Calu3 (cell line): ENCODE data around the gene SMARCC1. TPM values are rescaled to one million over a fixed set of nuclear protein-coding genes. Genes with fewer than 3 reads are reported as not detected.

Experiments
- BruUV-seq: library from RNA; stranded (reverse); fragments of 400-500 nt; replicated peaks from 2 replicates; lab custom pipeline; 2021; lab: Mats Ljungman, UMichigan
- CTCF ChIA-PET: fragments of 300-600 bp; sonication (Branson Sonifier 250); formaldehyde crosslinking; loops from one replicate; lab custom pipeline; 2022; ENCODE audit warnings: antibody characterized with exemption; lab: Charles Lee
- DNase-seq: peaks from one replicate; pipeline ENCODE4 v3.0.0; 2022
- H3K27ac Mint-ChIP-seq: one replicate; pipeline ENCODE4 v1.8.0; 2022; ENCODE audit warnings: mixed read lengths; ENCODE audit not compliant: unreplicated experiment
- H3K27me3 Mint-ChIP-seq: one replicate; pipeline ENCODE4 v1.8.0; 2022; ENCODE audit warnings: mixed read lengths; ENCODE audit not compliant: unreplicated experiment
- H3K36me3 Mint-ChIP-seq: one replicate; pipeline ENCODE4 v1.8.0; 2022; ENCODE audit warnings: mild to moderate bottlenecking, moderate library complexity, mixed read lengths; ENCODE audit not compliant: insufficient read depth, unreplicated experiment
- H3K4me1 Mint-ChIP-seq: one replicate; pipeline ENCODE4 v1.8.0; 2022; ENCODE audit warnings: mild to moderate bottlenecking, low read depth, mixed read lengths; ENCODE audit not compliant: unreplicated experiment
- H3K4me3 Mint-ChIP-seq: one replicate; pipeline ENCODE4 v1.8.0; 2022; ENCODE audit warnings: mild to moderate bottlenecking, low read depth, moderate library complexity, mixed read lengths; ENCODE audit not compliant: unreplicated experiment
- H3K9me3 Mint-ChIP-seq: one replicate; pipeline ENCODE4 v1.8.0; 2022; ENCODE audit warnings: low read depth, mixed read lengths; ENCODE audit not compliant: unreplicated experiment
- intact Hi-C: fragments of 100-400 bp; cut with micrococcal nuclease; formaldehyde crosslinking; loops from one replicate; pipeline ENCODE4 v1.10.0; 2022; ENCODE audit not compliant: unreplicated experiment
- total RNA-seq: library from RNA; stranded (reverse); gene quantifications from 2 replicates; pipeline ENCODE4 v1.2.3, GENCODE V29; 2022
- TF ChIP-seq, protein P1 (sequence below): fragments of 200-600 bp; IDR thresholded peaks from one replicate; pipeline ENCODE4 v1.8.0; 2022; ENCODE audit warnings: antibody characterized with exemption; ENCODE audit not compliant: unreplicated experiment

SMARCC1 gene
- total RNA-seq, 1 experiment from 2014 or later, result 122 TPM

DNA sequence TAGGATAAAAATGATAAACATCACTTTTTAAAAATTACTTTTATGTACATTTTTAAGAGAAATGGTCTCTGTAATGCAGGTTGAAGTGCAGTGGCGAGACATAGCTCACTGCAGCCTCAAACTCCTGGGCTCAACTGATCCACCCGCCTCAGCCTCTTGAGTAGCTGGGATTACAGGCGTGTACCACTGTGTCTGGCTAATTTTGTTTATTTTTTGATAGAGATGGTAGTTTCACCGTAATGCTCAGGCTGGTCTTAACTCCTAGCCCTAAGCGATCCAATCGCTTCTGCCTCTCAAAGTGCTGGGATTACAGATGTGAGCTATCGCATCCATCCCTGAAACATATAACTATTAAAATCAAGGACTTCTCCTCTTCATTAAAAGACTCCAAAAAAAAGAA lies 140.0 kb downstream of the SMARCC1 start:
- Mint-ChIP-seq H3K27me3 (no peaks in the 10 kb centered on the region), H3K4me3 (no peak overlapping the region), H3K4me1 (no peaks in the 10 kb centered on the region), H3K9me3 (no peaks in the 10 kb centered on the region), H3K36me3 (peaks cover 19% of the 10 kb centered on the region), H3K27ac (no peak overlapping the region)
- intact Hi-C loops, result no loop called here
- TF ChIP-seq, protein P1, sequence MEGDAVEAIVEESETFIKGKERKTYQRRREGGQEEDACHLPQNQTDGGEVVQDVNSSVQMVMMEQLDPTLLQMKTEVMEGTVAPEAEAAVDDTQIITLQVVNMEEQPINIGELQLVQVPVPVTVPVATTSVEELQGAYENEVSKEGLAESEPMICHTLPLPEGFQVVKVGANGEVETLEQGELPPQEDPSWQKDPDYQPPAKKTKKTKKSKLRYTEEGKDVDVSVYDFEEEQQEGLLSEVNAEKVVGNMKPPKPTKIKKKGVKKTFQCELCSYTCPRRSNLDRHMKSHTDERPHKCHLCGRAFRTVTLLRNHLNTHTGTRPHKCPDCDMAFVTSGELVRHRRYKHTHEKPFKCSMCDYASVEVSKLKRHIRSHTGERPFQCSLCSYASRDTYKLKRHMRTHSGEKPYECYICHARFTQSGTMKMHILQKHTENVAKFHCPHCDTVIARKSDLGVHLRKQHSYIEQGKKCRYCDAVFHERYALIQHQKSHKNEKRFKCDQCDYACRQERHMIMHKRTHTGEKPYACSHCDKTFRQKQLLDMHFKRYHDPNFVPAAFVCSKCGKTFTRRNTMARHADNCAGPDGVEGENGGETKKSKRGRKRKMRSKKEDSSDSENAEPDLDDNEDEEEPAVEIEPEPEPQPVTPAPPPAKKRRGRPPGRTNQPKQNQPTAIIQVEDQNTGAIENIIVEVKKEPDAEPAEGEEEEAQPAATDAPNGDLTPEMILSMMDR, result no peak
- CTCF ChIA-PET, result interaction anchor here (0.7 kb wide), 1 partner anchor 25 kb away, joined by 3 read pairs; no protein-coding TSS in a partner anchor
- no peak for DNase-seq
- no TSS peak for BruUV-seq

DNA sequence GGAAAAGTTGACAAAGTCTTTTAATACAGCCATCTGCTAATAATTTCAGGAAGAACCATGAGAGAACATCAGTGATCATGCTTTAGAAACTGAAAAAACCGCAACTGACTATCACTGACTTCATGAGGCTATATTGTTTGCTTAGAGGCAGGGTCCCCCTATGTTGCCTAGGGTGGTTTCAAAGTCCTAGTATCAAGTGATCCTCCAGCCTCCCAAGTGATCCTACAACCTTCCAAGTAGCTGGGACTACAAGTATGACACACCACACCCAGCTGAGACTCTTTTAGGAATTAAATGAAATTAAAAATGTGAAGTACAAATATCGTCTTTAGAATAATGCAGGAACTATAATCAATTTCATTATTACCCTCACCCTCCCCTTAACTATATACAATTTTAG lies 144.8 kb downstream of the SMARCC1 start:
- intact Hi-C loops, result no loop called here
- Mint-ChIP-seq H3K4me3 (no peak overlapping the region), H3K36me3 (peaks cover 40% of the 10 kb centered on the region), H3K9me3 (no peaks in the 10 kb centered on the region), H3K27ac (no peak overlapping the region), H3K27me3 (no peaks in the 10 kb centered on the region), H3K4me1 (no peaks in the 10 kb centered on the region)
- TF ChIP-seq, protein P1, result no peak
- CTCF ChIA-PET, result no interaction called here
- no TSS peak for BruUV-seq
- DNase-seq, result no peak

DNA sequence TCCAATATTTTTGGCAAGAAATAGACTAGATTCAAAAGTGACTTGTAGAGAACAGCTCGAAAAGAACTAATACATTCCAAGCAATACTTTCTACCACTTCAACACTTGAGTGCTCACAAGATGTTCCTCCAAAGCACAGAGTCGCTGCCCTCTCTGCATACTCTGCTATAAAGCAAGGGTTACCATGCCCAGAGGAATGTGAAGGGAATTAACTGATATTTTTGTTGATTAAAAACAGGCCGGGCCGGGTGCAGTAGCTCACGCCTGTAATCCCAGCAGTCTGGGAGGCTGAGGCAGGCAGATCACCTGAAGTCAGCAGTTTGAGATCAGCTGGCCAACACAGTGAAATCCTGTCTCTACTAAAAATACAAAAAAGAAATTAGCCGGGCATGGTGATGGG lies 145.5 kb downstream of the SMARCC1 start:
- CTCF ChIA-PET, result no interaction called here
- H3K36me3 Mint-ChIP-seq, result peaks cover 44% of the 10 kb centered on the region
- H3K27me3 Mint-ChIP-seq, result no peaks in the 10 kb centered on the region
- intact Hi-C loops, result no loop called here
- no peaks in the 10 kb centered on the region for H3K9me3 Mint-ChIP-seq
- TF ChIP-seq, protein P1, result no peak
- H3K4me1 Mint-ChIP-seq, result no peaks in the 10 kb centered on the region
- no peak for DNase-seq
- H3K4me3 Mint-ChIP-seq, result no peak overlapping the region
- no TSS peak for BruUV-seq
- no peak overlapping the region for H3K27ac Mint-ChIP-seq

DNA sequence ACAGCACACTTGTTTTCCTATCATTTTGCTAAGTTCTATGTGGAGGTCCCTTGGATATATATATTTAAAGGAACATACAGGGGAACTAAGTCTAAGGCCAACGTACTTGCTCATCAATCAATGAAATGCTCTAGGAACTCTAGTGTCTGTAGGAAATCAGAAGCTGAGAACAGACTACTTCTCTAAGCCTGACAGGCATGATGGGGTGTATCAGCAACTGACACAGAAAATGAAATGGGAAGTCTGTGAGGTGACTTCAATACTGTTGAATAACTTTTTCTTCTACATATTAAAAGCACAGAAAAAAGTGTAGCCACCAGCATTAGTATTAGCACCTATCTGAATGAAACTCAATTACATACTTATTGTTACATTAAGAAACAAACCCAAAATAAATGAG lies 146.2 kb downstream of the SMARCC1 start:
- BruUV-seq, result no TSS peak
- TF ChIP-seq, protein P1, result no peak
- intact Hi-C loops, result no loop called here
- CTCF ChIA-PET, result no interaction called here
- Mint-ChIP-seq H3K27ac (no peak overlapping the region), H3K4me1 (no peaks in the 10 kb centered on the region), H3K9me3 (no peaks in the 10 kb centered on the region), H3K27me3 (no peaks in the 10 kb centered on the region), H3K36me3 (peaks cover 48% of the 10 kb centered on the region), H3K4me3 (no peak overlapping the region)
- no peak for DNase-seq
